Measurements from ENCODE around the gene PLAC1.

PLAC1 gene

DNA sequence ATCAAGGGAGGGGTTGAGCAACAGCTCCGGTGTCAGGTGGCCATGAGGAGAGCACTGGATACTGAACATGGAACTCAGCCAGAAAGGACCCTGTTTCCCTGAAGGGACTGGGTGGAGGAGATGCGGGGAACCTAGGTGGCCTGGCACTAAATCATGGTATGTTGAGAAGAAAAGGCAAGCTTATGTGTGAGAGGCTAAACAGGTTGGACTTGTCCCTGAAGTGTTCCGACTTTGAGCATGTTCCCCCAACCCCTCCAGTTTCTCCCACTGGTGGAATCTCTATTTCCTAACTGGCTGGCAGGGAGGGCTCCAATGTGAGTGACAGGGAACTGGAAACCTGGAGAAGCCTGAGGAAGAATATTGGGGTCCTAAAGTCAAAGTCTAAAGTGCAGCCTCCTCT, 69.5 kb downstream of the PLAC1 start:
- TF ChIP-seq, protein P1, sequence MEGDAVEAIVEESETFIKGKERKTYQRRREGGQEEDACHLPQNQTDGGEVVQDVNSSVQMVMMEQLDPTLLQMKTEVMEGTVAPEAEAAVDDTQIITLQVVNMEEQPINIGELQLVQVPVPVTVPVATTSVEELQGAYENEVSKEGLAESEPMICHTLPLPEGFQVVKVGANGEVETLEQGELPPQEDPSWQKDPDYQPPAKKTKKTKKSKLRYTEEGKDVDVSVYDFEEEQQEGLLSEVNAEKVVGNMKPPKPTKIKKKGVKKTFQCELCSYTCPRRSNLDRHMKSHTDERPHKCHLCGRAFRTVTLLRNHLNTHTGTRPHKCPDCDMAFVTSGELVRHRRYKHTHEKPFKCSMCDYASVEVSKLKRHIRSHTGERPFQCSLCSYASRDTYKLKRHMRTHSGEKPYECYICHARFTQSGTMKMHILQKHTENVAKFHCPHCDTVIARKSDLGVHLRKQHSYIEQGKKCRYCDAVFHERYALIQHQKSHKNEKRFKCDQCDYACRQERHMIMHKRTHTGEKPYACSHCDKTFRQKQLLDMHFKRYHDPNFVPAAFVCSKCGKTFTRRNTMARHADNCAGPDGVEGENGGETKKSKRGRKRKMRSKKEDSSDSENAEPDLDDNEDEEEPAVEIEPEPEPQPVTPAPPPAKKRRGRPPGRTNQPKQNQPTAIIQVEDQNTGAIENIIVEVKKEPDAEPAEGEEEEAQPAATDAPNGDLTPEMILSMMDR (IDR thresholded peaks at IDR 0.05; ENCODE audit: low read depth, low read length, missing control alignments) = no peak
- no peak for DNase-seq (ENCODE audit: extremely low read depth, low read depth)
- H3K4me3 ChIP-seq (replicated peaks; ENCODE audit: low read depth, low read length) = no peak overlapping the region

DNA sequence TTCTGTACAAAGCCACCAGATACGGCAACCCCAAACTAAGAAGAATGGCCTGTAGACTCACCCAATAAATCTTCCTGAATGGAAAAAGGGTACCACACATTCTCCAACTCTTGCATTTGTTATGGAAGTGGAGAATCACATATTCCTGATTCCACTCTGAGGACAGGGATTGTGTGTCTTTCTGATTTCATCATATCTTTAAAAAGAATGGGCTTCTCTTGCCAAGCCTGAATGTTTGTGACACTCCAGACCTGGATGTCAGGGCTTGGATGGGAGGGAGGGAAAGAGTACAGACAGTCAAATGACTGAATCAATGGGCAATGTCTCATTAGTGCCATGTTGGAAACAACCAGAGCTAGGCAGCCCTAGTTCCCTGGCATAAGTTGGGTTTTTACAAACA, 77.4 kb downstream of the PLAC1 start:
- TF ChIP-seq, protein P1 (IDR thresholded peaks at IDR 0.05; ENCODE audit: low read depth, low read length, missing control alignments) = no peak
- H3K4me3 ChIP-seq (replicated peaks; ENCODE audit: low read depth, low read length) = no peak overlapping the region
- no peak for DNase-seq (ENCODE audit: extremely low read depth, low read depth)

DNA sequence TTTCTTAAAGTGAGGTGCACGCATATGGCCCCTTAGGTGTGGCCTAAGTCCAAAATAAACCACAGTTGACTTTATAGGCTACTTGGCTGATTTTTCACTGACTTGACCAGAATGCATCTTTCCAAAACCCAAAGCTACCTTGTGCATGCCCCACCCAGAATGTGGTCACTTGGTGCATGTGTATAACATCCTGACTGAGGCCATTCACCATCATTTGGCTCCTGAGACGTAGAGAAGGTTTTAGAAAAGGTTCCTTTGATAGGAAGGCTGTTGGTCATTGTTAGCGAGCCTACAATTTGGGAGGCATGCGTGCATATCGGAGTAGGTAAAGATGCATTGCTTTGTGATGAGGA, 84.6 kb downstream of the PLAC1 start:
- DNase-seq (ENCODE audit: extremely low read depth, low read depth) = no peak
- no peak overlapping the region for H3K4me3 ChIP-seq (replicated peaks; ENCODE audit: low read depth, low read length)
- TF ChIP-seq, protein P1 (IDR thresholded peaks at IDR 0.05; ENCODE audit: low read depth, low read length, missing control alignments) = no peak

DNA sequence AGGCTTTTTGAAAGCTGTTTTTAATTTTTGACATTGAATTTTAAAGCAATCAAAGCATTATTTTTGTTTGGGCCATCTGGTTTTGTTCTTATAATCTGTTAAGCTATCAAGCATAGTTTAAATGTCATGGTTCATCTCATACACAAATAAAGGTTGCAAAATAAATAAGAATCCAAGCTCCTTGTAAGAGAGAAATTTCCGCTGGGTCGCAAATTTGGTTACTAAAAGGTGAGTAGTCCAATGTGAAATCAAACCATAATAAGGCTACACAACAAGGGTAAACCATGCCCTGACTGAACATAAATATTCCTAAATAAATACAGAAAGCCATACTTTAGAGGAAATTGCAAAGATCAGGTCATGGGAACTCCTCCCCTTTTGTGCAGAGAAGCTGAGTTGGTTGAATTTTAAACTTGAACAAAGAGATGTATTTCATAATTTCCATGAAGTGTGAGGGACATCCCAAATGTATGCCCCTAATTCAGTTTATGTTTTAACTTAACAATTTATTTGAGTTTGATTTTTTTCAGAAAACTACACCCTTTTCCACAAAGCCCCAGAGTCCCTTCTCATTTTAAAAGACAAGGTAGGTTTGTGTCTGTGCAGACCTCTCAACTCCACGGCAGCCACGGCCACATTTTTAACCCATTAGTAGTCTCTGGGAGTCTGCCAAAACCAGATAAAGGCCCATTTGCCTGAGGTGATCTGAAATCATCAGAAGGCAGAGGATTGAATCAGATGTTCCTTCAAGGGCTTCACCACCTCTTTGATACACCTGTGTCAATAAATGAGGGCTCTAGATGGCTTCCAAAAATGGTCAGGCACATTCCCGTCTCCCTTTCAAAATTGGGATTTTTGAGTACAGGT, 85.2 kb downstream of the PLAC1 start:
- no peak overlapping the region for H3K4me3 ChIP-seq (replicated peaks; ENCODE audit: low read depth, low read length)
- TF ChIP-seq, protein P1 (IDR thresholded peaks at IDR 0.05; ENCODE audit: low read depth, low read length, missing control alignments) = no peak
- no peak for DNase-seq (ENCODE audit: extremely low read depth, low read depth)

DNA sequence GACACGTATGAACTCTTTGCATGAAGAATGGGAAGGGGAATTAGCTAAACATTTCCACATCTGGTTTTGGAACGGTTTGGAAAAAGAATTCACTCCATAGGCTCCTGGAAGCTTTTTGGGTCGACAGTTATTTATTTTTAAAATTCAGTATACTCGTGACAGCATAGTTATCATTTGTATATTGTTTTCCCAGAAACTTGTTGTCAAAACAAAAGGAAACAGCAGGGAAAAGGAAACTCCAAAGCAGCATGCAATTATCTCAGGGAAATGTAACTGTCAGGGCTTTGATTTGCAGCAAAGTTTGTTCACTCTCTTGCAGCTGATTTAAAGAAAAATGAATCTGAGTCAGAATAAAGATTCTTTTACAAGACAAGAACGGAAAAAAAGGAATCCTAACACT, 86.5 kb downstream of the PLAC1 start:
- H3K4me3 ChIP-seq (replicated peaks; ENCODE audit: low read depth, low read length) = no peak overlapping the region
- TF ChIP-seq, protein P1 (IDR thresholded peaks at IDR 0.05; ENCODE audit: low read depth, low read length, missing control alignments) = no peak
- DNase-seq (ENCODE audit: extremely low read depth, low read depth) = no peak

DNA sequence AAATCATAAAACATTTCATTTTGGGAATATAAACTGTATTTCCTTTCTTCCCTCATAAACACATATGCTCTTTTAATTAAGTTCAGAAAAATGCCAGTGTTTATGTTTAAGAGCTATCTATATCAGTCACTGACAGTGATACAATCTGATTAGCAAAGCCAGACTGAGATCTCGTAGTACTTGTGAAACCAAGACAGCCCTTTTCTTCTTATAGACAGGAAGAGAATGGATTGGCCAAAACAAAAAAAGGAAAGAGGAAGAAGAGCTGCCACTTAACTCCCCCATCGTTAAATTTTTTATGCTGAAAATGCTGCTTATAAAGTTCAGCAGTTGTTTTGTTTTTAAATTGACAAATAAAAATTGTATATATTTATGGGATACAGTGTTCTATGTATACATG, 87.4 kb downstream of the PLAC1 start:
- no peak overlapping the region for H3K4me3 ChIP-seq (replicated peaks; ENCODE audit: low read depth, low read length)
- no peak for DNase-seq (ENCODE audit: extremely low read depth, low read depth)
- TF ChIP-seq, protein P1 (IDR thresholded peaks at IDR 0.05; ENCODE audit: low read depth, low read length, missing control alignments) = no peak

DNA sequence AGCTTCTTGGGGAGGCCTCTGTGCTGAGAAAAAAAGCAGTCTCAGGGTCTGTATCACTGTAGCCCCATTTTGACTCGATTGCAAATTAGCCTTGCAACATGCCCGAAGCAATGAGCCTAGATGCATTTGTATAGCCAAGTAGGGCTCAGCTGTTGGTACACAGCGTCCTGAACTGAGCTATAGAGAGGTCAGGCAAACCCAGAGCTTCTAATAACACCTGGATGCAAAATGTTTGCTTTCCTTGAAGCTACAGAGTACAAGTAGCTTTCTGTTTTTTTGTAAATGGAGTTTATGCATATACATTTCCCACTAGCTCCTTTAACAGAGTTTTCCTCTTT, 87.8 kb downstream of the PLAC1 start:
- no peak overlapping the region for H3K4me3 ChIP-seq (replicated peaks; ENCODE audit: low read depth, low read length)
- TF ChIP-seq, protein P1 (IDR thresholded peaks at IDR 0.05; ENCODE audit: low read depth, low read length, missing control alignments) = no peak
- DNase-seq (ENCODE audit: extremely low read depth, low read depth) = no peak
